ENCODE measurements around the gene CD46. TPM values are rescaled to one million over a fixed set of nuclear protein-coding genes. Genes with fewer than 3 reads are reported as not detected.

CD46 gene
- total and polyA plus RNA-seq, 2 donors (not counting 1 experiment from before 2014, with no cell fraction given), result 38.6 to 173 TPM

DNA sequence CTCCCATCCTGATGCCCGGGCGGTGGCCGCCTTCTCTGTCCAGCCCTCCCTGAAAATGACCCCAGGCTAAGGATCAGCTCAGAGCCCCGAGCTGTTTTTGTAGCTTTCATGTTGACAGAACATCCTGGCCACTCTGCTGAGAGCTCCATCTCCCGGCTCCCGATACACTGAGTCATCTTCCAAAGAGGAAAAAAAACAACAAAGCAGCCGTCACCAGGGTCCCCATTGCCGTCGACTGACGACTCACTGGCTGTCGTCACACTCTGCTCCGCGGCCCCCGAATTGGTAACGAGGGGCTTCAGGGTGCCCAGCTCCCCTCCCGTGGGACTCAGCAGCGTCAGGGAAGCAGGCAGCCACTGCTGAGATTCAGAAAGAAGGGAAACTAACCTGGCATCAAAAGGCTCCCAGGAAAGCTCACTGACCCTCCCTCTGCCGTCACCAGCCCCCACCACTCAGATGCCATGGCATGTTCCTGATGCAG, 67.2 kb downstream of the CD46 start:
- 94% methylated on average over 17 of the region's 18 CpGs for WGBS (ENCODE audit: insufficient coverage)
- Histone ChIP-seq H3K4me2 (replicated peaks; ENCODE audit: low read depth, low read length, poor library complexity, severe bottlenecking) (peak overlapping the region; percentile 83), H3K79me2 (ENCODE audit: control insufficient read depth, insufficient read depth, low read length) (peaks cover 98% of the 10 kb centered on the region), H3K9ac (ENCODE audit: low read length) (no peak overlapping the region), H3K9me3 (ENCODE audit: control extremely low read depth in 1 of 3, control insufficient read depth in 2 of 3, insufficient read depth in 1 of 3, low read length in 2 of 3) (no peaks in the 10 kb centered on the region), H3K36me3 (replicated peaks in 1 of 2; ENCODE audit: control extremely low read depth in 1 of 2, control insufficient read depth in 1 of 2, extremely low read depth in 1 of 2, insufficient read depth in 2 of 2, low read length in 1 of 2) (peaks cover 0 to 73% of the 10 kb centered on the region in 2 experiments), H2AFZ (ENCODE audit: insufficient read depth, low read depth, low read length, poor library complexity, severe bottlenecking) (no peak overlapping the region), H3K27me3 (replicated peaks in 1 of 4; ENCODE audit: control extremely low read depth in 1 of 4, control insufficient read depth in 3 of 4, insufficient read depth in 4 of 4, low read length in 3 of 4) (no peaks in the 10 kb centered on the region), H3K4me1 (ENCODE audit: control insufficient read depth in 2 of 2, insufficient read depth in 2 of 2, low read length in 2 of 2) (peaks cover 40 to 59% of the 10 kb centered on the region in 2 donors), H3K27ac (ENCODE audit: low read length in 2 of 2) (no peak overlapping the region), H4K20me1 (ENCODE audit: control insufficient read depth, insufficient read depth, low read length, poor library complexity, severe bottlenecking) (peaks cover 80% of the 10 kb centered on the region), H3K4me3 (ENCODE audit: control extremely low read depth in 1 of 5, extremely low read depth in 1 of 5, insufficient read depth in 1 of 5, low read depth in 2 of 5, low read length in 4 of 5) (no peak overlapping the region)
- peaks cover 90% of the 10 kb centered on the region for H3K4me1 Mint-ChIP-seq
- H3K27ac Mint-ChIP-seq, result no peak overlapping the region
- intact Hi-C loops (cut with micrococcal nuclease), result no loop called here
- CTCF ChIA-PET, result interaction anchor here (0.9 to 20.3 kb wide), 8 partner anchors 8 to 144 kb away, joined by 3 to 526 read pairs (median 10); no protein-coding TSS in a partner anchor
- POLR2A ChIA-PET, result interaction anchor here (1.2 kb wide), 1 partner anchor 56 kb away, joined by 3 read pairs; no protein-coding TSS in a partner anchor
- peaks cover 3% of the 10 kb centered on the region for H3K27me3 Mint-ChIP-seq
- H3K9me3 Mint-ChIP-seq (ENCODE audit: insufficient read depth), result no peaks in the 10 kb centered on the region
- DNase-seq (no peak), ATAC-seq (ENCODE audit: low read depth) (no peak)
- H3K4me3 Mint-ChIP-seq, result no peak overlapping the region
- TF ChIP-seq CTCF (IDR thresholded peaks at IDR 0.05) (no peak), EZH2 (IDR thresholded peaks at IDR 0.05; ENCODE audit: borderline replicate concordance, insufficient read depth, low read depth, low read length, poor library complexity, severe bottlenecking) (no peak)
